OCI-LY3 (cell line): Measurements from ENCODE around the gene QPCT.

Experiments
- EZH2phosphoT487 ChIP-seq: fragments of 200-600 bp; shearing (Covaris generic); IDR thresholded peaks from 2 replicates; pipeline ENCODE4 v1.6.1; 2018; ENCODE audit warnings: antibody characterized with exemption, mixed run types, low read depth
- TF ChIP-seq, protein P1 (sequence below): fragments of 200-600, 300-600 bp; sonication (generic); IDR thresholded peaks from 2 replicates; pipeline ENCODE4 v1.5.1; 2014; ENCODE audit warnings: antibody characterized with exemption, low read length, low read depth

DNA sequence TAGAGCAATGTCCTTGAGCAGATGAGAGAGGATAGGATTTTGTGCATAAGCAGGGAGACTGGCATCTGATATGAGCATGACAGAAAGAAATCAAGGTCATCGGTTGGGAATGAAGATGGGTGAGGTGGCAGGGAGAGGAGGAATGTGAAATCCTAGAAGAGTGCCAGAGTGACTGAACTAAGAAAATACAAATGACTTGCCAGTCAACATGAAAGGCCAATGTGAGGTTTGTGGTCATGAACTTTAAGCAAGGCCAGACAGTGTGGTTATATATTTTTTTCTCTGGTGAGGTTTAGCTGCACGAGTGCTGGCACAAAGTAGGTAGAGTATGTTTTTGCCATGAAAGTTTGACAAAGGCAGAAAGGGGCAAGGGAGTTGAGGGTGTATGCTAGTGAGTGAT is 21.2 kb downstream of the QPCT start:
- TF ChIP-seq, protein P1, sequence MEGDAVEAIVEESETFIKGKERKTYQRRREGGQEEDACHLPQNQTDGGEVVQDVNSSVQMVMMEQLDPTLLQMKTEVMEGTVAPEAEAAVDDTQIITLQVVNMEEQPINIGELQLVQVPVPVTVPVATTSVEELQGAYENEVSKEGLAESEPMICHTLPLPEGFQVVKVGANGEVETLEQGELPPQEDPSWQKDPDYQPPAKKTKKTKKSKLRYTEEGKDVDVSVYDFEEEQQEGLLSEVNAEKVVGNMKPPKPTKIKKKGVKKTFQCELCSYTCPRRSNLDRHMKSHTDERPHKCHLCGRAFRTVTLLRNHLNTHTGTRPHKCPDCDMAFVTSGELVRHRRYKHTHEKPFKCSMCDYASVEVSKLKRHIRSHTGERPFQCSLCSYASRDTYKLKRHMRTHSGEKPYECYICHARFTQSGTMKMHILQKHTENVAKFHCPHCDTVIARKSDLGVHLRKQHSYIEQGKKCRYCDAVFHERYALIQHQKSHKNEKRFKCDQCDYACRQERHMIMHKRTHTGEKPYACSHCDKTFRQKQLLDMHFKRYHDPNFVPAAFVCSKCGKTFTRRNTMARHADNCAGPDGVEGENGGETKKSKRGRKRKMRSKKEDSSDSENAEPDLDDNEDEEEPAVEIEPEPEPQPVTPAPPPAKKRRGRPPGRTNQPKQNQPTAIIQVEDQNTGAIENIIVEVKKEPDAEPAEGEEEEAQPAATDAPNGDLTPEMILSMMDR = no peak
- no peak for TF ChIP-seq EZH2phosphoT487
